Thymus (tissue), 14 donors: ENCODE data around the gene MYOC. TPM values are rescaled to one million over a fixed set of nuclear protein-coding genes. Genes with fewer than 3 reads are reported as not detected.
"Not testable (repeated sequence)": the region's sequence is repeated elsewhere in the genome, so short reads cannot be mapped to it uniquely, and the experiment has no call there.

ENCODE experiments used
- DNase-seq, 9 donors: peaks; one replicate each; pipeline ENCODE4 v3.0.0-alpha.2; 2013; ENCODE audit warnings: low spot score in 9 of 9, low read depth in 6 of 9, missing footprints in 1 of 9
- H3K27ac ChIP-seq, 2 donors: one replicate each; pipeline ENCODE4 v1.5.1; 2013; ENCODE audit warnings: control low read depth in 1 of 2, low read depth in 1 of 2, low read length in 1 of 2, mild to moderate bottlenecking in 1 of 2, moderate library complexity in 1 of 2
- H3K27me3 ChIP-seq, 2 donors: one replicate each; pipeline ENCODE4 v1.5.1; 2013; ENCODE audit warnings: low read length in 1 of 2; ENCODE audit not compliant: control insufficient read depth in 2 of 2, insufficient read depth in 1 of 2
- H3K36me3 ChIP-seq, 2 donors: one replicate each; pipeline ENCODE4 v1.5.1; 2013; ENCODE audit warnings: low read length in 1 of 2, mild to moderate bottlenecking in 1 of 2, moderate library complexity in 1 of 2; ENCODE audit not compliant: control insufficient read depth in 2 of 2, insufficient read depth in 2 of 2
- H3K4me1 ChIP-seq, 2 donors: one replicate each; pipeline ENCODE4 v1.5.1; 2013; ENCODE audit warnings: low read length in 2 of 2; ENCODE audit not compliant: control insufficient read depth in 2 of 2, insufficient read depth in 2 of 2
- H3K4me3 ChIP-seq, 2 donors: one replicate each; pipeline ENCODE4 v1.5.1; 2013; ENCODE audit warnings: low read length in 2 of 2, control low read depth in 1 of 2, mild to moderate bottlenecking in 1 of 2
- H3K9me3 ChIP-seq, 2 donors: one replicate each; pipeline ENCODE4 v1.5.1; 2013; ENCODE audit warnings: low read length in 1 of 2, mild to moderate bottlenecking in 1 of 2; ENCODE audit not compliant: control insufficient read depth in 2 of 2, insufficient read depth in 1 of 2
- WGBS: extraction: QIAGEN DNeasy Blood & Tissue Kit; methylation state at CpG from one replicate; pipeline ENCODE4 v1.1.7; 2013; 5-methylcytosine and 5-hydroxymethylcytosine counted together
- long read RNA-seq, 10 donors: transcript quantifications; one replicate each; lab custom pipeline, GENCODE V29; 2026
- polyA plus RNA-seq: library from polyadenylated mRNA; stranded (reverse); fragments of 200-250 nt; gene quantifications from one replicate; pipeline ENCODE4 v1.2.3, GENCODE V29; 2013
- total RNA-seq: library from RNA; stranded (reverse); fragments of 120-200 nt; gene quantifications from one replicate; pipeline ENCODE4 v1.2.4, GENCODE V29; 2013
- donor health status: healthy.

MYOC gene
- total RNA-seq (0.28 TPM), polyA plus RNA-seq (1.5 TPM)
- long read RNA-seq, donor 1, result 0 reads
- long read RNA-seq, donor 2, result 0 reads
- long read RNA-seq, donor 3, result 0 reads
- long read RNA-seq, donor 4, result 0 reads
- long read RNA-seq, donor 5, partial matches to known transcripts, result 0 of 1 reads
- long read RNA-seq, donor 5, other reads (novel, unspliced or antisense), result 0 of 1 reads
- long read RNA-seq, donor 6, result 0 reads
- long read RNA-seq, donor 7, result 0 reads
- long read RNA-seq, donor 8, result 0 reads
- long read RNA-seq, donor 9, result 0 reads
- long read RNA-seq, donor 10, result 0 reads

GRCh38 chr1:171652234-171652822 is at the start of gene MYOC:
TSS of gene MYOC (minus strand) at chr1:171652688. CDS start at chr1:171652611, 77 bp downstream.
- no peak within 1 kb of the TSS for H3K27ac ChIP-seq
- H3K4me3 ChIP-seq, result no peak within 1 kb of the TSS
- no peaks in the 10 kb centered on the region for H3K36me3 ChIP-seq
- 94% methylated on average over 8 of the region's 8 CpGs for WGBS
- H3K4me1 ChIP-seq, result peaks cover 0 to 8% of the 10 kb centered on the region in 2 donors
- H3K9me3 ChIP-seq, result no peaks in the 10 kb centered on the region
- no peak for DNase-seq
- peaks cover 0 to 15% of the 10 kb centered on the region in 2 donors for H3K27me3 ChIP-seq

- WGBS, result 92% methylated on average over 2 of the region's 2 CpGs
Measured at GRCh38 chr1:171699531-171699930, 47.0 kb upstream of the MYOC start.

GRCh38 chr1:171695772-171696171 is 43.3 kb upstream of the MYOC start:
- not testable (repeated sequence) for H3K27ac ChIP-seq, H3K27me3 ChIP-seq, H3K36me3 ChIP-seq, DNase-seq, H3K4me3 ChIP-seq, H3K9me3 ChIP-seq, H3K4me1 ChIP-seq
- 94% methylated on average over 14 of the region's 14 CpGs for WGBS

More at GRCh38 chr1:171699531-171699930, 47.0 kb upstream of the MYOC start:
- peaks cover 0 to 4% of the 10 kb centered on the region in 2 donors for H3K9me3 ChIP-seq
- no peak overlapping the region for H3K4me3 ChIP-seq
- no peak for DNase-seq
- H3K27me3 ChIP-seq, result no peaks in the 10 kb centered on the region
- H3K27ac ChIP-seq, result no peak overlapping the region
- no peaks in the 10 kb centered on the region for H3K4me1 ChIP-seq
- peaks cover 0 to 2% of the 10 kb centered on the region in 2 donors for H3K36me3 ChIP-seq

GRCh38 chr1:171693541-171693940 is 41.1 kb upstream of the MYOC start:
- H3K9me3 ChIP-seq, H3K4me1 ChIP-seq, H3K27ac ChIP-seq, DNase-seq, H3K27me3 ChIP-seq, H3K36me3 ChIP-seq, H3K4me3 ChIP-seq: not testable (repeated sequence)
- 98% methylated on average over 18 of the region's 23 CpGs for WGBS

GRCh38 chr1:171683870-171684269 is 31.4 kb upstream of the MYOC start:
- DNase-seq, result no peak
- no peaks in the 10 kb centered on the region for H3K4me1 ChIP-seq

GRCh38 chr1:171680339-171680738 is 27.9 kb upstream of the MYOC start:
- H3K27ac ChIP-seq, result no peak overlapping the region
- no peaks in the 10 kb centered on the region for H3K36me3 ChIP-seq
- no peaks in the 10 kb centered on the region for H3K27me3 ChIP-seq
- 99% methylated on average over 3 of the region's 3 CpGs for WGBS
- no peaks in the 10 kb centered on the region for H3K4me1 ChIP-seq
- H3K9me3 ChIP-seq, result no peaks in the 10 kb centered on the region
- H3K4me3 ChIP-seq, result no peak overlapping the region
- DNase-seq, result no peak

More at GRCh38 chr1:171683870-171684269, 31.4 kb upstream of the MYOC start:
- WGBS, result 86% methylated on average over 8 of the region's 8 CpGs
- no peaks in the 10 kb centered on the region for H3K27me3 ChIP-seq
- no peak overlapping the region for H3K27ac ChIP-seq
- no peaks in the 10 kb centered on the region for H3K36me3 ChIP-seq
- H3K9me3 ChIP-seq, result no peaks in the 10 kb centered on the region
- H3K4me3 ChIP-seq, result no peak overlapping the region

- 98% methylated on average over 2 of the region's 2 CpGs for WGBS
- Histone ChIP-seq H3K4me3 (no peak overlapping the region), H3K4me1 (no peaks in the 10 kb centered on the region), H3K36me3 (no peaks in the 10 kb centered on the region), H3K27ac (no peak overlapping the region), H3K9me3 (no peaks in the 10 kb centered on the region), H3K27me3 (no peaks in the 10 kb centered on the region)
- no peak for DNase-seq
Measured at GRCh38 chr1:171676823-171677222, 24.3 kb upstream of the MYOC start.

- no peak for DNase-seq
- Histone ChIP-seq H3K4me1 (no peaks in the 10 kb centered on the region), H3K9me3 (no peaks in the 10 kb centered on the region), H3K4me3 (no peak overlapping the region), H3K27me3 (no peaks in the 10 kb centered on the region), H3K36me3 (no peaks in the 10 kb centered on the region), H3K27ac (no peak overlapping the region)
- WGBS, result 95% methylated on average over 3 of the region's 3 CpGs
Measured at GRCh38 chr1:171674431-171675405, 22.2 kb upstream of the MYOC start.

GRCh38 chr1:171670739-171671138 is 18.3 kb upstream of the MYOC start:
- H3K27me3 ChIP-seq, result no peaks in the 10 kb centered on the region
- WGBS, result 98% methylated on average over 28 of the region's 28 CpGs
- H3K36me3 ChIP-seq, result no peaks in the 10 kb centered on the region
- DNase-seq, result no peak
- H3K4me1 ChIP-seq, result no peaks in the 10 kb centered on the region
- no peak overlapping the region for H3K27ac ChIP-seq
- no peak overlapping the region for H3K4me3 ChIP-seq
- no peaks in the 10 kb centered on the region for H3K9me3 ChIP-seq
